ENCODE measurements around the gene MTO1. TPM values are rescaled to one million over a fixed set of nuclear protein-coding genes. Genes with fewer than 3 reads are reported as not detected.
"Not testable (repeated sequence)": the region's sequence is repeated elsewhere in the genome, so short reads cannot be mapped to it uniquely, and the experiment has no call there.

Gene MTO1
- total RNA-seq, 1 donor = 31.8 TPM

DNA sequence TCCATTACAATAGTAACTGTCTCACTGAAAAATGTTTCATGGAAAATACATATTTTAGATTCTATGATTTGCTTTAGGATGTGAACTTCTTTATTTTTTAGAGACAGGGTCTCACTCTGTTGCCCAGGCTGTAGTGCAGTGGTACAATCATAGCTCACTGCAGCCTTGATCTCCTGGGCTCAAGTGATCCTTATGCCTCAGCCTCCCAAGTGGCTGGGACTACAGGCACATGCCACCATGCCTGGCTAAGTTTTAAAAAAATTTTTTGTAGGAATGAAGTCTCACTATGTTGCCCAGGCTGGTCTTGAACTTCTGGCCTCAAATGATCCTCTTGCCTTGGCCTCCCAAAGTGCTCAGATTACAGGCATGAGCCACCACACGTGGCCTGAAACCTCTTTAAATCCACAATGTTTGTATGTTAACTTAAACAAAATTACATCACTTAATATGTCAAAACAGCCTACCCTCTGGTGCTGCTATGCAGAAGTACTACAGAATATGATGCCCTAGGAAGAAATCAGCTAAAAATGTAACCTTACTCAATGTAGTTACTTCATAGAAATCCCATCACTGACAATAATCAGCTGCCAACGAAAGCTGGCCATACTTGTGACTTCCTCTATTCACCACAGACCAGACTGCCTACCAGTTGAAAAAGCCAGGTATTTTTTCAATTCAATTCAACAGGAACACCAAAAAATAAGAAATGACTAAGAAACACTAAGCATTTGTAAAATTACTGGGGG lies 41.7 kb downstream of the MTO1 start:
- DNase-seq (ENCODE audit: low read depth in 2 of 3, low spot score in 2 of 3) = peak in 1 of 3 donors; percentile 29

DNA sequence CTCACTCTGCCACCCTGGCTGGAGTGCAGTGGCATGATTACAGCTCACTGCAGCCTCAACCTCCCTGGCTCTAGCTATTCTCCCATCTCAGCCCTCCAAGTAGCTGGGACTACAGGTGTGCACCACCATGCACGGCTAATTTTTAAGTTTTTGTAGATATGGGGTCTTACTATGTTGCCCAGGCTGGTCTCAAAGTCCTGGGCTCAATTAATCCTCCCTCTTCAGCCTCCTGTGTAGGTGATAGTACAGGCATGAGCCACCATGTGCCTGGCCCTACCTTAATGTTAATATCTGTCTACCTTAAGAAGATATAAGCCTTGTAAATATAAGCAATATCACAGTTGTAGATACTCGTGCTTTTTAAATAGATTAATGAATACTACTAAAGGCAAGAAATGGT lies 42.6 kb downstream of the MTO1 start:
- DNase-seq (ENCODE audit: low read depth in 2 of 3, low spot score in 2 of 3) = no peak

DNA sequence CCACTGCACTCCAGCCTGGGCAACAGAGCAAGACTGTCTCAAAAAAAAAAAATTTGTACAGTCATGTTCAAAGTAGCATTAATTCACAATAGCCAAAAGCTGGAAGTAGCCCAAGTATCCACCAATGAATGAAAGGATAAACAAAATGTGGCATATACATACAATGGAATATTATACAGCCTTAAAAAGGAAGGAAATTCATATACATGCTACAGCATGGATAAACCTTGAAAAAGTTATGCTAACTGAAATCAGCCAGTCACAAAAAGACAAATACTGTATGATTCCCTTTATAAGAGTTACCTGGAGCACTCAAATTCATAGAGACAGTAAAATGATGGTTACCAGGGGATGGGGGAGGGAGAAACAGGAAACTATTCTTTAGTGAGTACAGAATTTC lies 43.6 kb downstream of the MTO1 start:
- DNase-seq (ENCODE audit: low read depth in 2 of 3, low spot score in 2 of 3) = no peak

DNA sequence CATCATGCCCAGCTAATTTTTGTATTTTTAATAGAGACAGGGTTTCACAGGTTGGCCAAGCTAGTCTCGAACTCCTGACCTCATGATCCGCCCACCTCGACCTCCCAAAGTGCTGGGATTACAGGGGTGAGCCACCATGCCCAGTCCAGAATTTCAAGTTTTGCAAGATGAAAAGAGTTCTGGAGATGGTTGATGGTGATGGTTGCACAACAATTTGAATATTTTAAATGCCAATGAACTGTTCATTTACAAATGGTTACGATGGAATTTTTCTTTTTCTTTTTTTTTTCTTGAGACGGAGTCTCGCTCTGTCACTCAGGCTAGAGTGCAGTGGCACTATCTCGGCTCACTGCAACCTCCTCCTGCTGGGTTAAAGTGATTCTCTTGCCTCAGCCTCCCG lies 44.2 kb downstream of the MTO1 start:
- not testable (repeated sequence) for DNase-seq (ENCODE audit: low read depth in 2 of 3, low spot score in 2 of 3)

DNA sequence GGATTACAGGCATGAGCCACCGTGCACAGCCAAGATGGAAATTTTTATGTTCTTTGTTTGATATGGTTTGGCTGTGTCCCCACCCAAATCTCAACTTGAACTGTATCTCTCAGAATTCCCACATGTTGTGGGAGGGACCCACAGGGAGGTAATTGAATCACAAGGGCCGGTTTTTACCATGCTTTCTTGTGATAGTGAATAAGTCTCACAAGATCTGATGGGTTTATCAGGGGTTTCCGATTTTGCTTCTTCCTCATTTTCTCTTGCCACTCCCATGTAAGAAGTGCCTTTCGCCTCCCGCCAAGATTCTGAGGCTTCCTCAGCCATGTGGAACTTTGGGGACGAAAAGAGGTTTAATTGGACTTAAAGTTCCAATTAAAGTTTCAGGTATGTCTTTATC lies 44.7 kb downstream of the MTO1 start:
- DNase-seq (ENCODE audit: low read depth in 2 of 3, low spot score in 2 of 3) = no peak

DNA sequence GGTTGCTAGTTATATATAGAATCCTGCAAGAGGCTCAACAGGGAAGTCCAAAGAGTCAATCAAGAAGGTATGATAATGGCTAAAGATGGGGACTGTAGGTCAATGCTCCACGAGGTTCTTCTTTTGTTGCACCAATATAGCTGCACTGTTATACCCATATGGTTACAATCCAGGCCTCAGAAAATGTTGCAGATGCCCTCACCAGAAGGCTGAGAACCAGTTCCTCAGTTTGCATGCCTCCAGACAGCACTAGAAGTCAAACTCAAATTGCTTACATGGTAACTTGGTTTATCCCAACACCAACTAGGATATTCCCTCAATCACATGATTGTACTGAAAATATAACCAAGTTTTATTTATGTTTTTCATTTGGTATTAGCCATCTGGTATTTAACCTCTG lies 47.2 kb downstream of the MTO1 start:
- no peak for DNase-seq (ENCODE audit: low read depth in 2 of 3, low spot score in 2 of 3)

DNA sequence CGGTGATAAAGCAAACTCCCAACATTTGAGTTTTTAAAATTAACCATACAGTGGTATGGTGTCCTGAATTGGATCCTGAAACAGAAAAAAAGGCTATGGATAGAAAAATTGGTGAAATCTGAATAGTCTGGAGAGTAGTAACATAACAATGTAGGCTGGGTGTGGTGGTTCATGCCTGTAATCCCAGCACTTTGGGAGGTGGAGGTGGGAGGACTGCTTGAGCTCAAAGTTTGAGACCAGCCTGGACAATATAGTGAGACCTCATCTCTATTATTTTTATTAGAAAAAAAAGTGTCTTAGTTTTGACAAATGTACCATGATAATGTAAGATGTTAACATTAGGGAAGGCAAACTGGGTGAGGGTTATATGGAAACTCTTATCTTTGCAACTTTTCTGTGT lies 48.3 kb downstream of the MTO1 start:
- DNase-seq (ENCODE audit: low read depth in 2 of 3, low spot score in 2 of 3) = no peak

DNA sequence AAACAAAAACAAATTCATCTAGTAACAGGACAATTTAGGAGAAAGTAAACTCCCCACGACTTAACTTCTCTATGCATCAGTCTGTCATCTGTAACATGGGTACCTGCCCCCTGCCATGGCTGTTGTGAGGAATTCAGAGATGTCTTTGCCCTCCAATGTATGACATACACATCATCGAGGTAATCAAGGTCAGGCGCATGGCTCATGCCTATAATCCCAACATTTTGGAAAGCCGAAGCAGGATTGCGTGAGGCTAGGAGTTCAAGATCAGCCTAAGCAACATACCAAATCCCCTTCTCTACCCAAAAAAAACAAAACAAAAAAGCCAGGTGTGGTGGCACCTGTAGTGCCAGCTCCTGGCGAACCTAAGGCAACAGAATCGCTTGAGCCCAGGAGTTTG lies 50.3 kb downstream of the MTO1 start:
- peak in 1 of 3 donors; percentile 11 for DNase-seq (ENCODE audit: low read depth in 2 of 3, low spot score in 2 of 3)

DNA sequence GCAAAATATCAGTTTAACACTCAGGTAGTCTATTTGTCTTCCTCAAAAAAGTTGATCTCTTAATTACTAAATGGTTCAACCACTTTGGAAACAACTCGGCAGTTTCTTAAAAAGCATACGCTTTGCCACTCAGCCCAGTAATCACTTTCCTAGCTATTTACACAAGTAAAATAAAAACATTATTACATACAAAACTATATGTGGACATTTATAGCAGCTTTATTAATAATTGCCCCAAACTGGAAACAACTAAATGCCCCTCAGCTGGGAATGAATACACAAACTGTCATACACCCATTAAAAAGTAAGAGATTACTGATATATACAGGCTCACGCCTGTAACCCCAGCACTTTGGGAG lies 51.9 kb downstream of the MTO1 start:
- peak in 1 of 3 donors; percentile 10 for DNase-seq (ENCODE audit: low read depth in 2 of 3, low spot score in 2 of 3)

DNA sequence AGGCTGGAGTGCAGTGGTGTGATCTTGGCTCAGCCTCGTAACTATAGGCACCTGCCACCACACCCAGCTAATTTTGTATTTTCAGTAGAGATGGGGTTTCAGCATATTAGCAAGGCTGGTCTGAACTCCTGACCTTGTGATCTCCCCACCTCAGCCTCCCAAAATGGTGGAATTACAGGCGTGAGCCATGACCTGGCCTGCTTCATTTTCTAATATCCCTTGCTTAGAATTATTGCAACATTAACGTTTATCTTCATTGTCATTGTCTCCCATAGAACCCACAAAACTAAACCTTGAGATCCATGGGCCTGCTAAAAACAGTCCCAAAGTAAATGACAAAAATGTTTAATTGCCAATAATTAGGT lies 53.2 kb downstream of the MTO1 start:
- peak in 1 of 3 donors; percentile 18 for DNase-seq (ENCODE audit: low read depth in 2 of 3, low spot score in 2 of 3)

DNA sequence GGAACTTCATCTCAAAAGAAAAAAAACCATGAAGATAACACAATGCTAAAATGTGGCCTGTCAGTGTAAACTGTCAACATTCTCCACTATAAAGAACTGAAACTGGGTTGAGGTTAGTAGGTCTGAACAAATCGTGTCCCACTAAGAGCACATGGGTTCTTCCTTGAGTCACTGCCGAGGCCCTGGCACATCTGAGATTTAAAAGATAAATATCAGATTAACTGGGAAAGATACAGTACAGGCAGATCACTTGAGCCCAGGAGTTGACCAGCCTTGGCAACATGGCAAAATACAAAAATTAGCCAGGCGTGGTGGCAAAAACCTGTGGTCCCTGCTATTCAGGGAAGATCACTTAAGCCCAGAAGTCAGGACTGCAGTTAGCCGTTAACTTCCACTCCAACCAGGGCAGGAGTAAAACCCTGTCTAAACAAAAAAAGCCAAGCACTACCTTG lies 53.7 kb downstream of the MTO1 start:
- no peak for DNase-seq (ENCODE audit: low read depth in 2 of 3, low spot score in 2 of 3)

DNA sequence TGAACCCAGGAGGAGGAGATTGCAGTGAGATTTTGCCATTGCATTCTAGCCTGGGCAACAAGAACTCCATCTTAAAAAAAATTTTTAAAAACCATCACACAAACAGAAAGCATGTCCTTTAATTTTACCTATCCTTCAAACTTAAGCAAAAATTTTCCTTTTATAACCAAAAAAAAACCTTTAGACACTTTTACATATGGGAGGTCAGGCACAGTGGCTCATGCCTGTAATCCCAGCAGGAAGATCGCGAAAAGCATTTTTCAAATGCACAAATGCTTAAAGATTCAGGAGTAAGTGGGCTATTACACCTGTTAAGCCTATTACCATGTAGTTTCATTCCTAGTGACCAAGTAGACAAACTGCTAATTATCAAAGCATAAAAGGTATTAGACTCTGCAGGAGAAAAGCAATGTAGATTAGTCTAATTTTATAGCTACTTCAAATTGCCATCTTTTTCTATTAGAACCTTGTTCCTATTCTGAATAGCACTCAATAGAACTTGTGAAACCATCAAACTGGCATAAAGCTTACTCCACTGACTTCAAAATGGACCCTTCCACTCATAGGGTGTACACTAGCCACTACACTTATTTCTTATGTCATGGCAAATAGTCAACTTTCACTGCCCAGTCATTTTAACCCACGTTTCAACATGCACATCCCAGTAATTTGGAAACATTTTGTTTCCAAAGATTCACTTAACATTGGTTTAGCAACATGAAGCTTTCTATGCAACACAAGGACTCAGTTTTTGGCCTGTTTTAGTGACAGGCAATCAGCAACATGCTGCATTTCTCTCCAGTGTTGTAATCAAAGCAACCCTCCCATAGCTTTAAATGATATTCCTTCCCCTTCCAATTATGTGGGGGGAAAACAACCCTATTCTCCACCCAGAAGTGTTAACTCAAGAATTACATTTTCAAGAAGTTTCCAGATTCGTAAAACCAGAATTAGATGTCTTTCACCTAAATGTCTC lies 55.3 kb downstream of the MTO1 start:
- DNase-seq (ENCODE audit: low read depth in 2 of 3, low spot score in 2 of 3) = peak in 1 of 3 donors; percentile 29

DNA sequence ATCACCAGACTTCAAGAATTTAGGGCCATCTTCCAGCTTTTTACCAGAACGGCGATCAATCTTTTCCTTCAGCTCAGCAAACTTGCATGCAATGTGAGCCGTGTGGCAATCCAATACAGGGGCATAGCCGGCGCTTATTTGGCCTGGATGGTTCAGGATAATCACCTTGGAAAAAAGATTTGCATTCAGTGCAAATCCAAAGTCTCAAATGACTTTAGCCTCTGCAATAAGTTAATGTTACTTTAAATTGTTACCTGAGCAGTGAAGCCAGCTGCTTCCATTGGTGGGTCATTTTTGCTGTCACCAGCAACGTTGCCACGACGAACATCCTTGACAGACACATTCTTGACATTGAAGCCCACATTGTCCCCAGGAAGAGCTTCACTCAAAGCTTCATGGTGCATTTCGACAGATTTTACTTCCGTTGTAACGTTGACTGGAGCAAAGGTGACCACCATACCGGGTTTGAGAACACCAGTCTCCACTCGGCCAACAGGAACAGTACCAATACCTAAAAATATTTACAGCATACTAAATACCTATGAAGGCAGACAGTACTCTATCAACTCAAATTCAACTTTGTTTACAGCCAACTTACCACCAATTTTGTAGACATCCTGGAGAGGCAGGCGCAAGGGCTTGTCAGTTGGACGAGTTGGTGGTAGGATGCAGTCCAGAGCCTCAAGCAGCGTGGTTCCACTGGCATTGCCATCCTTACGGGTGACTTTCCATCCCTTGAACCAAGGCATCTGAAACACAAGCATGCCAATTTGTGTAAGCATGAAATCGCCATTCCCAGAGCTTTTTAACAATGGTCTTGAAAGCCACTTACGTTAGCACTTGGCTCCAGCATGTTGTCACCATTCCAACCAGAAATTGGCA lies 56.8 kb downstream of the MTO1 start:
- DNase-seq (ENCODE audit: low read depth in 2 of 3, low spot score in 2 of 3) = not testable (repeated sequence)

DNA sequence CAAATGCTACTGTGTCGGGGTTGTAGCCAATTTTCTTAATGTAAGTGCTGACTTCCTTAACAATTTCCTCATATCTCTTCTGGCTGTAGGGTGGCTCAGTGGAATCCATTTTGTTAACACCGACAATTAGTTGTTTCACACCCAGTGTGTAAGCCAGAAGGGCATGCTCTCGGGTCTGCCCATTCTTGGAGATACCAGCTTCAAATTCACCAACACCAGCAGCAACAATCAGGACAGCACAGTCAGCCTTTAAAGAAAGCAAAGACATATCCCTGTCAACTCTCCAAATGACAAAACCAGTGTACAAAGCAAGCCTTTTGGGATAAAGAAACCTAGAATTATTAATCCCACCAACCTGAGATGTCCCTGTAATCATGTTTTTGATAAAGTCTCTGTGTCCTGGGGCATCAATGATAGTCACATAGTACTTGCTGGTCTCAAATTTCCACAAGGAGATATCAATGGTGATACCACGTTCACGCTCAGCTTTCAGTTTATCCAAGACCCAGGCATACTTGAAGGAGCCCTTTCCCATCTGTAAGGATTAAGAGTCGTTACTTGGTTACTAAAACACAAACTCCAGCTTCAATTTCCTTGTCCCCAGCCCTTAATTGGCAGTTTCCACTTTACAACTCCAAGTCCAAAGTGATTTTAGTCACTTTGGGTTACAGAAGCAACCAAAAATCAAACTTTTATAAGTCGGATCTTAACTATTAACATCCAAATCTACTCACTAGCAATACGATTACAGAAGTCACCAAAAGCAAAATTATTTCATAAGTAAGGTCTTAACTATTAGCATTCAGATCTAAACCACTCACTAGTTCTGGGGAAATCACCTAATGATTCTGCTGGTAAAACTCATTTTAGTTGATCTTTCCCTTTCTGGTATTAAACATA lies 57.7 kb downstream of the MTO1 start:
- DNase-seq (ENCODE audit: low read depth in 2 of 3, low spot score in 2 of 3) = not testable (repeated sequence)

DNA sequence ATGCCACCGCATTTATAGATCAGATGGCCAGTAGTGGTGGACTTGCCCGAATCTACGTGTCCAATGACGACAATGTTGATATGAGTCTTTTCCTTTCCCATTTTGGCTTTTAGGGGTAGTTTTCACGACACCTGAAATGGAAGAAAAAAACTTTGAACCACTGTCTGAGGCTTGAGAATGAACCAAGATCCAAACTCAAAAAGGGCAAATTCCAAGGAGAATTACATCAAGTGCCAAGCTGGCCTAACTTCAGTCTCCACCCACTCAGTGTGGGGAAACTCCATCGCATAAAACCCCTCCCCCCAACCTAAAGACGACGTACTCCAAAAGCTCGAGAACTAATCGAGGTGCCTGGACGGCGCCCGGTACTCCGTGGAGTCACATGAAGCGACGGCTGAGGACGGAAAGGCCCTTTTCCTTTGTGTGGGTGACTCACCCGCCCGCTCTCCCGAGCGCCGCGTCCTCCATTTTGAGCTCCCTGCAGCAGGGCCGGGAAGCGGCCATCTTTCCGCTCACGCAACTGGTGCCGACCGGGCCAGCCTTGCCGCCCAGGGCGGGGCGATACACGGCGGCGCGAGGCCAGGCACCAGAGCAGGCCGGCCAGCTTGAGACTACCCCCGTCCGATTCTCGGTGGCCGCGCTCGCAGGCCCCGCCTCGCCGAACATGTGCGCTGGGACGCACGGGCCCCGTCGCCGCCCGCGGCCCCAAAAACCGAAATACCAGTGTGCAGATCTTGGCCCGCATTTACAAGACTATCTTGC lies 58.6 kb downstream of the MTO1 start:
- DNase-seq (ENCODE audit: low read depth in 2 of 3, low spot score in 2 of 3) = peak; percentile 67 to 87 (median 75)

DNA sequence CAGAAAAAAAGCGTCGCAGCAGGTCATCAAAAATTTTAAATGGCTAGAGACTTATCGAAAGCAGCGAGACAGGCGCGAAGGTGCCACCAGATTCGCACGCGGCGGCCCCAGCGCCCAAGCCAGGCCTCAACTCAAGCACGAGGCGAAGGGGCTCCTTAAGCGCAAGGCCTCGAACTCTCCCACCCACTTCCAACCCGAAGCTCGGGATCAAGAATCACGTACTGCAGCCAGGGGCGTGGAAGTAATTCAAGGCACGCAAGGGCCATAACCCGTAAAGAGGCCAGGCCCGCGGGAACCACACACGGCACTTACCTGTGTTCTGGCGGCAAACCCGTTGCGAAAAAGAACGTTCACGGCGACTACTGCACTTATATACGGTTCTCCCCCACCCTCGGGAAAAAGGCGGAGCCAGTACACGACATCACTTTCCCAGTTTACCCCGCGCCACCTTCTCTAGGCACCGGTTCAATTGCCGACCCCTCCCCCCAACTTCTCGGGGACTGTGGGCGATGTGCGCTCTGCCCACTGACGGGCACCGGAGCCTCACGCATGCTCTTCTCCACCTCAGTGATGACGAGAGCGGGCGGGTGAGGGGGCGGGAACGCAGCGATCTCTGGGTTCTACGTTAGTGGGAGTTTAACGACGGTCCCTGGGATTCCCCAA lies 59.3 kb downstream of the MTO1 start, which contains the start of gene EEF1A1:
Gene EEF1A1, minus strand, starts transcription at position 345 of the 663 bp plus-strand sequence. CDS start 1,006 bp downstream, outside the sequence.
- peak; percentile 98 to 100 (median 100) for DNase-seq (ENCODE audit: low read depth in 2 of 3, low spot score in 2 of 3)

DNA sequence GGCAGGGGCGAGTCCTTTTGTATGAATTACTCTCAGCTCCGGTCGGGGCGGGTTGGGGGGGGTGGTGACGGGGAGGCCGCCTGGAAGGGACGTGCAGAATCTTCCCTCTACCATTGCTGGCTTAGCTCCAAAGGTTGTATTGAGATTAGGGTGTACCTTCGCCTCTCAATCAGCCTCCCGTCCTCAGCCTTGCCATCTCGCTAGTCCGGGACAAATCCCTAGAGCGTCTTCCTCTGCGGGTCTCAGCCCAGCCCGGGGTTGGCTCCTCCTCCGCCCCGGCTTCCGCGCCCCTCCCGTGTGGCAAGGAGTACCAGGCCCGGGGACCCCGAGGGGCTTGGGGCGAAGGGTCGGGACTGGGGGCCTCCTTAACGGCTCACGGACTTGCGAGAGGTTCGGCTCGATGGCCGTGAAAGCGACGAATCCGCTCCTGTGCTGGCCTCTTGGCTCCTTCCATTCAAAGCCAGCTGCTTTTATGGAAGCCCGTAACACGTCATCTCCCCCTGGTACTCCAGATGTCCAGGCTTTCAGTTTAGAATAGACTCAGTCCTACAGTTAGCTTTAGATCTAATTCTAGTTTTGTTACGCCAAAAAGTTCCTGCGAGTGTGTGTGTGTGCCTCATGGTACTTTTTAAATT lies 59.9 kb downstream of the MTO1 start:
- DNase-seq (ENCODE audit: low read depth in 2 of 3, low spot score in 2 of 3) = no peak

All from hematopoietic multipotent progenitor cell (in vitro differentiated cells).